Measurements from ENCODE around the gene GRIFIN. TPM values are rescaled to one million over a fixed set of nuclear protein-coding genes. Genes with fewer than 3 reads are reported as not detected.

Gene GRIFIN
- total and polyA plus RNA-seq, 9 of the 15 experiments (the other 6 are each of a cell fraction or from before 2014, with no cell fraction given), result not detected

GRCh38 chr7:2461268-2462026 is 14.8 kb downstream of the GRIFIN start (continued):
- peak; percentile 45 for TF ChIP-seq REST (IDR thresholded peaks at IDR 0.05; ENCODE audit: borderline replicate concordance)
- no peak for TF ChIP-seq REST (CRISPR knock-in tag; IDR thresholded peaks at IDR 0.05; ENCODE audit: low read depth)
- no peak for TF ChIP-seq ZNF165 (CRISPR knock-in tag; IDR thresholded peaks at IDR 0.05; ENCODE audit: borderline replicate concordance)
- no peak for TF ChIP-seq FOXP1 (CRISPR knock-in tag; IDR thresholded peaks at IDR 0.05)
- TF ChIP-seq ESRRA (IDR thresholded peaks at IDR 0.05; ENCODE audit: borderline replicate concordance, low read depth), result no peak
- TF ChIP-seq FIP1L1 (IDR thresholded peaks at IDR 0.05; ENCODE audit: low read depth, low read length, poor library complexity, severe bottlenecking), result no peak
- no peak for TF ChIP-seq TCFL5 (CRISPR knock-in tag; conservative IDR thresholded peaks at IDR 0.05)
- no peak for TF ChIP-seq ZNF445 (CRISPR knock-in tag; IDR thresholded peaks at IDR 0.05; ENCODE audit: low read depth)
- no peak for TF ChIP-seq ETV5 (CRISPR knock-in tag; IDR thresholded peaks at IDR 0.05; ENCODE audit: low read depth)
- TF ChIP-seq TCF7 (IDR thresholded peaks at IDR 0.05; ENCODE audit: borderline replicate concordance), result no peak
- 0 out of 2 replicates have a peak, but pooled peaks have one; percentile 25 for TF ChIP-seq BCOR (IDR thresholded peaks at IDR 0.05)
